D341Med (cell line): ENCODE measurements around the gene DGKA.

ENCODE experiments used
- DNase-seq: peaks from one replicate; pipeline ENCODE4 v3.0.0; 2012; ENCODE audit warnings: low spot score

The DGKA gene

DNA sequence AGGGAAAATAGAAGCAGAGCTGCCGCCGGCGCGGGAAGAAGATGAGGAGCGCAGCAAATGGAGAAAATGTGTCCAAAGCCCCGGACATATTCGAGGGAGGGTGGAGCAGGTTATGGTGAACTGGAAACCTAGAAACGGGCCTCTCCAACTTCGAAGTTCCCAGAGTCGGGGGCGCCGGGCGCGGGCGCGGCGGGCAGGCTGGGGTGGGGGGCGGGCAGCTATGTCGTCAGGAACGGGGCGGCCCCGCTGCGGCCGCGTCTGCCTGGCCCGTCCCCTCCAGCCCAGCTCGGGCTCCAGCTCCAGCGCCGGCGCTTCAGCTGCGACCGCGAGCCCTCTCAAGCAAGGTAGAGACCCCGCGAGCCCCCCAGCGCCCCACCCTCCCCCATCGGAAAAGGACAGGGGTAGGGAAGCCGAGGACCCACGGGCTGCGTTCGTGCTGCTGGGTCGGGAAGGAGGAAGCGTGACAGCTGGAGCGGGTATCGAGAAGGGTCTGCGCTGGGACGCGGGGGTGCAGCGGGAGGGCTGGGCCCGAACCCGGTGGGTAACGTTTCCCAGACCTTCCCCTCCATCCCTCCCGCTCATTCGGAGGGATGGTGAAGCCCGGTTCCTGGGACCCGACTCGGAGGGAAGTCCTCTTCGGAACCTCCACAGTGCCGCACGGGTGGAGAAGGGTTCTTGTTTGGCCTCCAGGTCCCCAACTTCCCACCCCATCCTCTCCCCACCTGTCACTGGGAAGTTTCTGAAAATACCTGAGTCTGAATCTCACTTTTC, 1.0 kb downstream of the DGKA start:
- DNase-seq = peak; percentile 63

GRCh38 chr12:55932551-55932910, 1.6 kb downstream of the DGKA start:
- DNase-seq = no peak

DNA sequence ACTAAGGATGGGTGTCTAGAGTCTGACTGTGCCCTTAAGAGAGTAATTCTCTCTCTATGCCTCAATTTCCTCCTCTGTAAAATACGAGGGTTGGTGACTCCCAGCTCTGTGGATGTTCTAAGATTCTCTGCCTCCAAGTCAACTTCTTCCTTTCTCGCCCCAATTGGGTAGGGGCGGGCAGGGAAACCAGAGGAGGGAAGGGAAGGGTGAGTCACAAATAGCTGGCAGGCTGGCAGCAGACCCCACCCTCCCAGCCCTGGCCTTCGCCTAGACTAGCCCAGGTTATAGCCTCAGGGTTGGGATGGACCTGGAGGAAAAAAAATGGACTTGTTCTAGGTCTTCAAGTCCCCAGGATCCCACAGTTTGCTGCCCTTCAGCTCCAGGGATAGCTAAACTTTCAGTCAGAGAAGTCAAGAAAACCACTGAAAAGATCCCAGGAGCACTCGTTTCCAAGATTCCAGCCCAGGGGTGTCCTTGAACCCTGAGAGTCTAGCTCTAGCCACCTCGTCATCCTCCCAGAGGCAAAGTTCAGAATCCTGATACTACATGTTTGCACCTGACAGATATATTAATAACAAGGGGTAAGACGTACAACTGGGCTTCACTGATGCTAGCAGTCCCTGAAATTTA, 2.3 kb downstream of the DGKA start:
- no peak for DNase-seq

DNA sequence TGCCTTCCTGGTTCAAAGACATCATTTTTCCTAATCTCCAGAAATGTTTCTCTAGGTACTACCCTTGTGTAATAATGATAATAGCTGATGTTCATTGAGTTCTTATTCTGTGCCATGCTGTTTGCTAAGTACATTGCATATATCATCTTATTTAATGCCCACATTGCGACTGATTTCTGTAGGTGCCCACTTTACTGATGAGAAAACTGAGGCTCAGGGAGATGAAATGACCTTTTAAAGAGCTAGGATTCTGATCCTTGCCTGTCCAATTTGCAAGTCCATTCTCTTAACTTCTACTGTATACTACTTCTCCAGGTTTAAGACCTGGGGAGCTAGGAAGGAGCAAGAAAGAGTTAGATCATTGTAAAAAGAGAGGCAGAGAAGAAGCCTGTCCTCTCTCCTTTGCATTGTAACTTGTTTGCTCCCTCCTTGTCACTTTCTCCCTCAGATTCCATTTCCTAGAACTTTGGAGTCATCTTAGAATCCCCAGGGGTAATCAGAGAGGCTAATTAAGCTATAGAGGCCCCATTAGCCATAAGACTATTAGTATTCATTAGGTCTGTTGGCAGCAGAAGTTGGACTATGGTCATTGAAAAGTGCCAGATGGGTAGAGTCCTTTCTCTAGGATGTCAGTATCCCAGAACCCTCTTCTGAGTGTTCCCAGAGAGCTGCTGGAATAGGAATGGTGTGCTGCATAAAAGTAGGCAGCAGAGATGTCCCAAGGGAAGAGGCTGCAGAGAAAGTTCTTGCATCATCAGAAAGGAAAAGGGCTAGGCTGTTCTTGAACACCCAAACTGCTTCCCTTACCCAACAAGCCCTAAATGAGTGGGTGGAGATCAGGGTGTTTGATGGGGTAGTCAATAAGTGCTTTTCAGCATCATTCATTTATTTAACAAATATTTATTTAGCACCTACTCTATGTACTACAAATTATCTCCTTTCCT, 3.1 kb downstream of the DGKA start:
- DNase-seq = no peak

- DNase-seq = no peak
These were observed 3.8 kb downstream of the DGKA start for GRCh38 chr12:55934773-55935172.

- no peak for DNase-seq
These were observed 4.8 kb downstream of the DGKA start for GRCh38 chr12:55935738-55936151.

DNA sequence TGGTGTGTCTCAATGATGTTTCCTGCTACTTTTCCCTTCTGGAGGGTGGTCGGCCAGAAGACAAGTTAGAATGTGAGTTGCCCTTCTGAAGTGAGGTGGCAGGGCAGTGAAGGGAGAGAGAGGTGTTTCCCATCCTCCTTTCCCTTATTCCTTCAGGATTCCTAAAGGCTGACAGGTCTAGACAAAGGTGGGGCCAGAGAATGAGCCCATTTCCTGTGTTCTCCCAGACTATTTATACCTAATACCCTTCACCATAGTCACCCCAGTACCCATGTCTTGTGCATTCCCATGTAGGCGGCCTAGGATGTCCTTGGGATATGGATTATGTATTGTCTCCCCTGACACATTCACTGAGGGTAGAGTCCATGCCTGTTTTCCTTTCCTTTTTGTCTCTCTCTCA, 7.0 kb downstream of the DGKA start:
- DNase-seq = no peak

- no peak for DNase-seq
These were observed 8.0 kb downstream of the DGKA start for GRCh38 chr12:55938826-55939501.

DNA sequence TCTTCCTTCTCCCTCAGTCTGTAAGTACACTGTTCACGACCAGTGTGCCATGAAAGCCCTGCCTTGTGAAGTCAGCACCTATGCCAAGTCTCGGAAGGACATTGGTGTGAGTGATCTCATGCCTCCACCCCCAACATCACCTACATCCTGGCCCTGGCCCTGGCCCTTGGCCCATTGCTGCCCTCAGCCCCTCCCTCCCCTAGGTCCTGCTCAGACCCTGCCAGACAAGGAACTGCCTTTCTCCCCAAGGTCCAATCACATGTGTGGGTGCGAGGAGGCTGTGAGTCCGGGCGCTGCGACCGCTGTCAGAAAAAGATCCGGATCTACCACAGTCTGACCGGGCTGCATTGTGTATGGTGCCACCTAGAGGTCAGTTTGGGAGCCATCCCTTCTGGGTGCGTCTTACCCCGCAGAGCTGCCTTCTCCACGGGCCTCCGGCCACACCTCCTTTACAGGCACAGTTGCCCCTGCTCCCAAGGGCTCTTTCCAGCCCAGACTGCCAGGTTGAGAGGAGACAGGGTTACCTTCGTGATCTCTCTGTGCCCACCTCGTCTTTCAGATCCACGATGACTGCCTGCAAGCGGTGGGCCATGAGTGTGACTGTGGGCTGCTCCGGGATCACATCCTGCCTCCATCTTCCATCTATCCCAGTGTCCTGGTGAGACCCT, 9.2 kb downstream of the DGKA start:
- peak; percentile 92 for DNase-seq

- DNase-seq = no peak
These were observed 11.1 kb downstream of the DGKA start for GRCh38 chr12:55942055-55942454.

GRCh38 chr12:55942577-55943136, 11.7 kb downstream of the DGKA start:
- DNase-seq = no peak

DNA sequence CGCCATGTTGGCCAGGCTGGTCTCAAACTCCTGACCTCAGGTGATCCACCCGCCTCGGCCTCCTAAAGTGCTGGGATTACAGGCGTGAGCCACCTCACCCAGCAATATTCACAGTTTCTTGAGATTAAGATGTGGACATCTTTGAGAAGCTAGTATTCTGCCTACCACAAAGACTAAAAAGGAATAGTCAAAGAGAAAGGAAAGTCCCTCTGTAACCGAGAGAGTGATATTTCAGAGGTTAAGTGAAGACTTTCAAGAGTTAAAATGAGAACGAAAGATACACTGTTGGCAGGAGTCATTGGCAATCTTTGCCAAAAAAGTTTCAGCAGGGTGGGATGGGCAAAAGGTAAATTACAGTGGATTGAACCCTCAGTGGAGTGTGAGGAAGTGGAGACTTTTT, 15.6 kb downstream of the DGKA start:
- no peak for DNase-seq

DNA sequence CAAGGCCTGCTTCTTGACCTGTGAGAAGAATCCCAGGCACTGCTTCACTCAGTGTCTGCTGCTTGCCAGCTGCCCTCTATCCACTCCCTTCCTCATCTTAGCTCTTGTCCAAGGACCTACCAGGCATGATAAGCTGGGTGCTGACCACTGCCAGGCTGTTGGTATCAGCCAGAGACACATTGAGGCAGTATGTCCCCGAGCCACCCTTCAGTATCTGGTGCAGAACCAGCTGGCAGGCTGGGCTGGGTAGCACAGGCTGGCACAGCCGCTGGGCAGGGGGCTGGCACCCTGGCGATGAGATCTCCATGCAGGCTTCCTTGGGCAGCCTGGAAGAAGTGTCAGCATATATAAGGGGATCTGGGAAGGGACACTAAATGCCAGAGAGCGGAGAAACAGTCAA, 24.4 kb downstream of the DGKA start:
- no peak for DNase-seq

DNA sequence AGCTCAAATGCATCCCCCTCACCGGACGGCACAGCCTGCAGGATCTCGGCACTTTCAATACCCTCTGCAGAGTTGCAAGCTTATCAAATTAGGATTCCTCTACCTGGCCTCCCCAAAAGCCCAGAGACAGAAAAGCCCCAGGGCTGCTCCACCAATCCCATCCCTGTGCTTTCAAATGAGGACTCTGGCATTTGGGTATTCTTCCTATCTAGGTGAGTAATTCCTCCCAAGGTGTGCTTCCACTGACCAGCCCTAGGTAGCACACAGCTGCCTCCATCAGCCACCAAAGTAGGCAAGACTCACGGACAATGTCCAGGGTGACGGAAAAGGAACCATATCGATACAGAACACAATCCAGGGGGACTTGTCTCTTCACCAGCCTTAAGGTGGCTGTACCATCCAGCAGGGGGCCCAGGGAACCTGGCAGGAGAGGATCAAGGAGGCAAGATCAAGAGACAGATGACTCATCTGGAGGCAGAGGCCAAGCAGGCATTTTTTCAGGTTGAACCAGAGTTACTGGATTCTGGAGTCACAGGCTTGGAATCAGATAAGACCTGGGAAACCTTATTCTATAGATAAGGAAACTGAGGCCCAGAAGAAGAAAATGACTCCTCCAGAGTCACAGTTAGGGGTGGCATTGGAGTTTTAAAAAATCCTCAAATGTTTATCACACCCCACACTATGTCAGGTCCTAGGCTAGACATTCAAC, 25.0 kb downstream of the DGKA start:
- peak; percentile 54 for DNase-seq

DNA sequence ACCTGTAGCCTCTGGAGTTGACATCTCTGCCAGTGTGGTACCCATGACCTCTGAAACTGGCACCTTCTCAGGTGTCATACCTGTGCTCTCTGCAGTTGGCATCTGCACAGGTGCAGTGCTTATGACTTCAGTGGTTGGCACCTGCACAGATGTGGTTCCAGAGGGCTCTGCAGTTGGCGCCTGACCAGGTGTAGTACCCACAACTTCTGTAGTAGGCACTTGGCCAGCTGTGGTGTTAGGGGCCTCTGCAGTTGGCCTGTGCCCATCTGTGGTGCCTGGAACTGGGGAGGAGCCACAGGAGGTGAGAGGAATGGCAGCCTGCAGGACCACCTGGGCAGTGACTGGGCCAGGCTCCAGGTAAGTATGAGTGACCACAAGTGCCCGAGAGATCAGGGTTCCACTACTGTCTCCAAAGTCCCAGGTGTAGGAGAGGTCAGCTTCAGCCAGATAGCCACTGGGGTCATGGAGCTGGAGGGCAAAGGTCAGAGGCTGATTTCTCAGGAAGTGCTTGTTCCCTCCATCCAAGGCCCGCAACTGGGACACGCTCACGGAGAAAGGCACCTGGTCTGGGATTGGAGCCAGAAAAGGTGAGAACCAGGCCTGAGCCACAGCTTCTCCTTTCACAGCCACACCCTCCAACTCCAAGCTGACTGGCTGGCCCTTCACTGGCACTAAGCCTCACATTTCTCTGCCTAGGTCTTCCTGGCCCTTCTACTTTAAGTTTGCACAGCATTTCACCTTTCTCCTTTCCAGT, 26.3 kb downstream of the DGKA start:
- no peak for DNase-seq

GRCh38 chr12:55963760-55964159, 32.8 kb downstream of the DGKA start:
- DNase-seq = no peak

GRCh38 chr12:55965240-55965639, 34.3 kb downstream of the DGKA start:
- DNase-seq = no peak

DNA sequence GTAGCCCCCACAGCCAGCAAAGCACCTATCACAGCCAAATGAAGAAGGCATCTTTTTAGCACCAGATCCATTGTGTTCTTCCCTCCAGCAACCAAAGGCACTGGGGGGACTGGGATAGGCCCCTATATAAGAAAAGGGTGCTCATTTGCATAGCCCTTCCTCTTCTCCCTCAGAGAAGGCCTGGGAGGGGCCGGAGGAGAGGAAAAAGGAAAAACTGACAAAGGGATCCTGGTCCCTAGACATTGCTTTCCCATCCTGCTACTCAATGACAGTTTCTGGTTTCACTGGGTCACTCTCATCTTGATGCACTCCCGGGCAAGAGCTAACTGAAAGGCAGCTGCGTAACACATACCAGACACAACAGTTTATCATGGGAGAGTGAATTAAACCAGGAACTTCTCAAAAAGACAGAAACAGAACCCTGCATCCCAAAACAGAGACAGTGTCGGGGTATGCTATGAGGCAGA, 35.0 kb downstream of the DGKA start, which contains the start of gene PMEL:
TSS of gene PMEL (minus strand) at position 102 of the 467 bp plus-strand sequence. CDS start at position 71, 31 bp downstream.
- no peak for DNase-seq

DNA sequence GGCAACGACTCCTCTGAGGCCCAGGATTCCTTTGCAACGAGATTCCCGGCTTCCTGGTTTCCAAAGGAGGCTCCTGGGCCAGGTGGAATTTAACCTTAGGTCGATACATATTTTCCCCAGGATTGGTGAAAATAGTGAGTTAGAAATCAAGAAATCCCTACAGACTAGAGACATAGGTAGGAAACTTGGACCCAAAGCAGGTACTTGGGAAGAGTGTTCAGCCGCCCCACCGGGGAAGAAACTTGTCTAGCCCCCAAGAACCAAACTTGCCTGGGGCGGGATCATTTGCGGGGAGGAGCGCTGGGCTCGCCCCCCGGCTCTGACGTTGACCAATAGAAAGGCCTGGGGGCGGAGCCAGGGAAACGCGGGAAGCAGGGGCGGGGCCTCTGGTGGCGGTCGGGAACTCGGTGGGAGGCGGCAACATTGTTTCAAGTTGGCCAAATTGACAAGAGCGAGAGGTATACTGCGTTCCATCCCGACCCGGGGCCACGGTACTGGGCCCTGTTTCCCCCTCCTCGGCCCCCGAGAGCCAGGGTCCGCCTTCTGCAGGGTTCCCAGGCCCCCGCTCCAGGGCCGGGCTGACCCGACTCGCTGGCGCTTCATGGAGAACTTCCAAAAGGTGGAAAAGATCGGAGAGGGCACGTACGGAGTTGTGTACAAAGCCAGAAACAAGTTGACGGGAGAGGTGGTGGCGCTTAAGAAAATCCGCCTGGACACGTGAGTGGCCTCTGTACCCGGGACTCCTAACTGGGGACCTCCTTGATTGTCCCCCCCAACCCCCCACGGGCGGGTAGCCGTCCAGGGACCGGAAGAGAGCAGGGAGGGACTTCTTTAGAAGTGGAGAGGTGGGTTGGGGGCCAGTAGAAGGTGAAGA, 35.7 kb downstream of the DGKA start, which contains the start of gene CDK2:
TSS of gene CDK2 (plus strand) at position 423 of the 874 bp plus-strand sequence. CDS start at position 602, 179 bp downstream.
- DNase-seq = peak; percentile 93
